PC-9 (cell line): Measurements from ENCODE around the gene CD83.

Experiments
- CTCF ChIP-seq: fragments of 200-600 bp; sonication (generic); conservative IDR thresholded peaks from 2 replicates; pipeline ENCODE4 v1.6.1; 2017; ENCODE audit warnings: mixed run types, antibody characterized with exemption, mild to moderate bottlenecking, moderate library complexity
- EZH2 ChIP-seq: fragments of 200-600 bp; sonication (generic); IDR thresholded peaks from 2 replicates; pipeline ENCODE4 v1.8.0; 2017; ENCODE audit warnings: antibody characterized with exemption, low read depth

GRCh38 chr6:14165091-14165490 is 47.5 kb downstream of the CD83 start:
- no peak for TF ChIP-seq CTCF
- no peak for TF ChIP-seq EZH2
